Measurements from ENCODE around the gene HTR3B. TPM values are rescaled to one million over a fixed set of nuclear protein-coding genes. Genes with fewer than 3 reads are reported as not detected.
"Not testable (repeated sequence)": the region's sequence is repeated elsewhere in the genome, so short reads cannot be mapped to it uniquely, and the experiment has no call there.

Gene HTR3B
- total RNA-seq, 2 experiments from 2014 or later, result not detected

- peak overlapping the region; percentile 50 for H3K27ac Mint-ChIP-seq
- H3K9me3 Mint-ChIP-seq, result no peaks in the 10 kb centered on the region
- CTCF ChIA-PET, result interaction anchor here (0.6 to 1.1 kb wide), 4 partner anchors 10 to 101 kb away, joined by 3 to 6 read pairs (median 3); partner anchors contain the start of gene ZW10
- H3K27me3 Mint-ChIP-seq, result no peaks in the 10 kb centered on the region
- H3K4me3 Mint-ChIP-seq, result peak overlapping the region; percentile 95
- no peak for DNase-seq
- peaks cover 49% of the 10 kb centered on the region for H3K4me1 Mint-ChIP-seq
- POLR2A ChIA-PET, result interaction anchor here (0.8 to 2.4 kb wide), 4 partner anchors 13 to 527 kb away, joined by 3 to 25 read pairs (median 6); no protein-coding TSS in a partner anchor
- H3K36me3 Mint-ChIP-seq (ENCODE audit: low read depth), result peaks cover 29% of the 10 kb centered on the region
These were observed 29.9 kb upstream of the HTR3B start for GRCh38 chr11:113874581-113875233.

GRCh38 chr11:113875234-113876073 lies 29.1 kb upstream of the HTR3B start, which contains the start of gene USP28:
USP28 (minus strand) TSS chr11:113875572; CDS start chr11:113875501, 71 bp downstream.
- DNase-seq, result peak; percentile 86
- peak within 1 kb of the TSS; percentile 95 for H3K4me3 Mint-ChIP-seq
- POLR2A ChIA-PET, result interaction anchor here (0.8 to 2.4 kb wide), 4 partner anchors 10 to 527 kb away, joined by 3 to 25 read pairs (median 6); no protein-coding TSS in a partner anchor
- H3K9me3 Mint-ChIP-seq, result no peaks in the 10 kb centered on the region
- CTCF ChIA-PET, result interaction anchor here (1.3 kb wide), 1 partner anchor 69 kb away, joined by 3 read pairs; no protein-coding TSS in a partner anchor
- H3K4me1 Mint-ChIP-seq, result peaks cover 49% of the 10 kb centered on the region
- peak within 1 kb of the TSS; percentile 91 for H3K27ac Mint-ChIP-seq
- peaks cover 29% of the 10 kb centered on the region for H3K36me3 Mint-ChIP-seq (ENCODE audit: low read depth)
- peaks cover 1% of the 10 kb centered on the region for H3K27me3 Mint-ChIP-seq

GRCh38 chr11:113876074-113876797 lies 28.4 kb upstream of the HTR3B start:
- Mint-ChIP-seq H3K9me3 (no peaks in the 10 kb centered on the region), H3K27ac (peak overlapping the region; percentile 91), H3K36me3 (ENCODE audit: low read depth) (peaks cover 23% of the 10 kb centered on the region), H3K4me1 (peaks cover 43% of the 10 kb centered on the region), H3K4me3 (peak overlapping the region; percentile 95), H3K27me3 (peaks cover 2% of the 10 kb centered on the region)
- DNase-seq, result no peak
- POLR2A ChIA-PET, result interaction anchor here (1.5 to 2.4 kb wide), 2 partner anchors 11 to 16 kb away, joined by 5 to 25 read pairs; no protein-coding TSS in a partner anchor
- CTCF ChIA-PET, result interaction anchor here (0.6 to 1.3 kb wide), 2 partner anchors 69 to 70 kb away, joined by 3 read pairs; no protein-coding TSS in a partner anchor

- Mint-ChIP-seq H3K27me3 (peaks cover 2% of the 10 kb centered on the region), H3K36me3 (ENCODE audit: low read depth) (peaks cover 21% of the 10 kb centered on the region), H3K4me3 (peak overlapping the region; percentile 95), H3K9me3 (no peaks in the 10 kb centered on the region), H3K27ac (peak overlapping the region; percentile 16), H3K4me1 (peaks cover 40% of the 10 kb centered on the region)
- no peak for DNase-seq
- CTCF ChIA-PET, result interaction anchor here (0.6 kb wide), 1 partner anchor 70 kb away, joined by 3 read pairs; no protein-coding TSS in a partner anchor
- POLR2A ChIA-PET, result interaction anchor here (1.5 kb wide), 1 partner anchor 12 kb away, joined by 5 read pairs; no protein-coding TSS in a partner anchor
These were observed 27.6 kb upstream of the HTR3B start for GRCh38 chr11:113876798-113877669.

GRCh38 chr11:113877670-113878055 lies 26.9 kb upstream of the HTR3B start:
- H3K4me1 Mint-ChIP-seq, result peaks cover 35% of the 10 kb centered on the region
- H3K36me3 Mint-ChIP-seq (ENCODE audit: low read depth), result peaks cover 16% of the 10 kb centered on the region
- no peak overlapping the region for H3K4me3 Mint-ChIP-seq
- H3K9me3 Mint-ChIP-seq, result no peaks in the 10 kb centered on the region
- CTCF ChIA-PET, result no interaction called here
- POLR2A ChIA-PET, result no interaction called here
- peak overlapping the region; percentile 2 for H3K27ac Mint-ChIP-seq
- DNase-seq, result no peak
- peaks cover 2% of the 10 kb centered on the region for H3K27me3 Mint-ChIP-seq

DNA sequence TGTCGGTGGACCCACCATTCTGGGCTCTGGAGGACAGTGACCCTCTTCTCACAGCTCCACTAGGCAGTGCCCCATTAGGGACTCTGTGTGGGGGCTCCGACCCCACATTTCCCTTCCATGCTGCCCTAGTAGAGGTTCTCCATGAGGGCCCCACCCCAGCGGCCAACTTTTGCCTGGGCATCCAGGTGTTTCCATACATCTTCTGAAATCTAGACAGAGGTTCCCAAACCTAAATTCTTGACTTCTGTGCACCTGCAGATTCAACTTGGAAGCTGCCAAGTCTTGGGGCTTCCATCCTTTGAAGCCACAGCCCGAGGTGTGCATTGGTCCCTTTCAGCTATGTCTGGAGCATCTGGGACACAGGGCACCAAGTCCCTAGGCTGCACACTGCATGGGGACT lies 25.1 kb upstream of the HTR3B start:
- H3K4me1 Mint-ChIP-seq, result peaks cover 23% of the 10 kb centered on the region
- H3K9me3 Mint-ChIP-seq; H3K27me3 Mint-ChIP-seq; DNase-seq; POLR2A ChIA-PET; CTCF ChIA-PET; H3K36me3 Mint-ChIP-seq (ENCODE audit: low read depth); H3K27ac Mint-ChIP-seq; H3K4me3 Mint-ChIP-seq: not testable (repeated sequence)

GRCh38 chr11:113880971-113881370 lies 23.6 kb upstream of the HTR3B start:
- no peak overlapping the region for H3K27ac Mint-ChIP-seq
- H3K4me3 Mint-ChIP-seq, result no peak overlapping the region
- DNase-seq, result no peak
- CTCF ChIA-PET, result interaction anchor here (3.7 kb wide), 1 partner anchor 15 kb away, joined by 16 read pairs; no protein-coding TSS in a partner anchor
- peaks cover 16% of the 10 kb centered on the region for H3K4me1 Mint-ChIP-seq
- no peaks in the 10 kb centered on the region for H3K9me3 Mint-ChIP-seq
- POLR2A ChIA-PET, result no interaction called here
- H3K27me3 Mint-ChIP-seq, result peaks cover 2% of the 10 kb centered on the region
- H3K36me3 Mint-ChIP-seq (ENCODE audit: low read depth), result no peaks in the 10 kb centered on the region

GRCh38 chr11:113881856-113882255 lies 22.7 kb upstream of the HTR3B start:
- Mint-ChIP-seq H3K9me3 (no peaks in the 10 kb centered on the region), H3K4me1 (peaks cover 10% of the 10 kb centered on the region), H3K27ac (no peak overlapping the region), H3K36me3 (ENCODE audit: low read depth) (no peaks in the 10 kb centered on the region), H3K4me3 (no peak overlapping the region), H3K27me3 (peaks cover 3% of the 10 kb centered on the region)
- CTCF ChIA-PET, result interaction anchor here (3.7 kb wide), 1 partner anchor 14 kb away, joined by 16 read pairs; no protein-coding TSS in a partner anchor
- POLR2A ChIA-PET, result interaction anchor here (1.1 kb wide), 1 partner anchor 22 kb away, joined by 3 read pairs; no protein-coding TSS in a partner anchor
- no peak for DNase-seq

DNA sequence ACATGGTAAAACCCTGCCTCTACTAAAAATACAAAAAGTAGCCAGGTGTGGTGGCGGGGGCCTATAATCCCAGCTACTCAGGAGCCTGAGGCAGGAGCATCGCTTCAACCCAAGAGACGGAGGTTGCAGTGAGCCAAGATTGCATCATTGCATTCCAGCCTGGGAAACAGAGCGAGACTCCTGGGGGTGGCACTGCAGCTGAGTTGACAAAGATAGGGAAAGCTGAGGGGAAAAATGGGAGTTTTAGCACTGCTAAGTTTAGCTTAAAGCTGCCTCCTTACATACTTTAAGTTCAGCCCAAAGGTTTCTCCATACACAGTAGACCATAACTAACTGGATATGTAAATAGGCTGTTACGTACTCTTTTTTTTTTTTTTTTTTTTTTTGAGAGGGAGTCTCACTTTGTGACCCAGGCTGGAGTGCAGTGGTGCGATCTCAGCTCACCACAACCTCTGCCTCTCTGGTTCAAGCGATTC lies 20.2 kb upstream of the HTR3B start:
- Mint-ChIP-seq H3K36me3 (ENCODE audit: low read depth) (no peaks in the 10 kb centered on the region), H3K27me3 (peaks cover 3% of the 10 kb centered on the region), H3K9me3 (no peaks in the 10 kb centered on the region), H3K4me1 (no peaks in the 10 kb centered on the region), H3K4me3 (no peak overlapping the region), H3K27ac (no peak overlapping the region)
- ChIA-PET CTCF (interaction anchor here (3.7 kb wide), 1 partner anchor 11 kb away, joined by 16 read pairs; no protein-coding TSS in a partner anchor), POLR2A (no interaction called here)
- no peak for DNase-seq

DNA sequence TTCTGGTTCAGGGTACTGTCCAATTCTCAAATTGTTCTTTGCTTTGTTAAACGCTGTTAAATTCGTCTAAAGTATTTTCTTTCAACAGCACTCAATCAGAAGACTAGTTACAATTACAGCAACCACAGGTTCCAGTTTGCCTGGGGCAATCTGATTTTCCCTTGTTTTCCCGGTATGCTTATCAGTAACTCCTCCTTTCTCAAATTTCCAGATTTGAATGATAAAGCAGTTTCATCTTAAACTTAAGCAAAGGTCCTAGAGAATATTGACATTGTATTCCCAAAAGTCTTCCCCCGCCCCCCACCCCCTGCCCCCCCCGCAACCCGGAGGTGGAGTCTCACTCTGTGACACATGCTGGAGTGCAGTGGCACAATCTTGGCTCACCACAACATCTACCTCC lies 18.7 kb upstream of the HTR3B start:
- H3K4me1 Mint-ChIP-seq, result no peaks in the 10 kb centered on the region
- H3K27ac Mint-ChIP-seq, result no peak overlapping the region
- peaks cover 1% of the 10 kb centered on the region for H3K27me3 Mint-ChIP-seq
- ChIA-PET CTCF (no interaction called here), POLR2A (no interaction called here)
- no peak overlapping the region for H3K4me3 Mint-ChIP-seq
- no peak for DNase-seq
- no peaks in the 10 kb centered on the region for H3K9me3 Mint-ChIP-seq
- H3K36me3 Mint-ChIP-seq (ENCODE audit: low read depth), result no peaks in the 10 kb centered on the region

DNA sequence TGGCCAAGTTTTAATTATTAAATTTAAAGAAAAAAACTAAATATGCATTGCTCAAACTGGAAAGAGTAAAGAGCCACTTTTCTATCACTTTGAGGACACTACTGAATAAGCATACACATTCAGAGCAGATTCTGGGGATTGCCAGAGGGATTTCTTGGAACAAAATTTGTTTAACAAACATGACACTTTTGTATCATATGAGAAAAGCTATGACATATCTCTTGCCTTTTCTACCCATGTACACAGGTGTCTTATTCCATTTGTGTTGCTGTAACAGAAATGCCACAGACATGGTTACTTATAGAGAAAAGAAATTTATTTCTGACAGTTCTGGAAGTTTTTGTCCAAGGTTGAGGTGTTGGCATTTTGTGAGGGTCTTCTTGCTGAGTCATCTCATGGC lies 15.7 kb upstream of the HTR3B start:
- Mint-ChIP-seq H3K27me3 (peaks cover 1% of the 10 kb centered on the region), H3K4me3 (no peak overlapping the region), H3K36me3 (ENCODE audit: low read depth) (no peaks in the 10 kb centered on the region), H3K27ac (no peak overlapping the region), H3K4me1 (no peaks in the 10 kb centered on the region), H3K9me3 (no peaks in the 10 kb centered on the region)
- ChIA-PET CTCF (interaction anchor here (0.7 to 1.1 kb wide), 3 partner anchors 9 to 1959 kb away, joined by 3 read pairs; no protein-coding TSS in a partner anchor), POLR2A (no interaction called here)
- DNase-seq, result no peak
